ENCODE measurements around the gene ANAPC15. TPM values are rescaled to one million over a fixed set of nuclear protein-coding genes. Genes with fewer than 3 reads are reported as not detected.

The ANAPC15 gene
- total and polyA plus RNA-seq, 9 of the 15 experiments (the other 6 are each of a cell fraction or from before 2014, with no cell fraction given), result 53.0 to 254 (median 75.7) TPM

GRCh38 chr11:72112978-72113808 lies 698 bp upstream of the ANAPC15 start (continued):
- TF ChIP-seq ZNF592 (IDR thresholded peaks at IDR 0.05) (peak; percentile 82), HSF4 (CRISPR knock-in tag; IDR thresholded peaks at IDR 0.05; ENCODE audit: borderline replicate concordance) (no peak), ZNF589 (CRISPR knock-in tag; IDR thresholded peaks at IDR 0.05; ENCODE audit: low read depth) (no peak), NCOA1 (IDR thresholded peaks at IDR 0.05; ENCODE audit: low read depth) (no peak), RAD51 (IDR thresholded peaks at IDR 0.05; ENCODE audit: borderline replicate concordance, low read depth) (0 out of 2 replicates have a peak, but pooled peaks have one; percentile 3), HCFC1 (IDR thresholded peaks at IDR 0.05; ENCODE audit: low read depth, low read length) (no peak), ZNF41 (CRISPR knock-in tag; conservative IDR thresholded peaks at IDR 0.05) (no peak), JUND (IDR thresholded peaks at IDR 0.05; ENCODE audit: borderline replicate concordance, low read depth, low read length) (no peak), JUND (tag; IDR thresholded peaks at IDR 0.05; ENCODE audit: borderline replicate concordance, low read depth, low read length) (no peak), GATAD2B (IDR thresholded peaks at IDR 0.05; ENCODE audit: borderline replicate concordance) (0 out of 2 replicates have a peak, but pooled peaks have one; percentile 23), ATF6 (CRISPR knock-in tag; IDR thresholded peaks at IDR 0.05) (0 out of 2 replicates have a peak, but pooled peaks have one; percentile 20), ZNF717 (CRISPR knock-in tag; IDR thresholded peaks at IDR 0.05) (no peak), SP2 (IDR thresholded peaks at IDR 0.05; ENCODE audit: extremely low read depth, low read depth, low read length, poor library complexity, severe bottlenecking) (no peak), HNRNPL (IDR thresholded peaks at IDR 0.05; ENCODE audit: low read depth, low read length) (no peak), FOXK1 (CRISPR knock-in tag; IDR thresholded peaks at IDR 0.05; ENCODE audit: borderline replicate concordance) (no peak), KLF1 (tag; IDR thresholded peaks at IDR 0.05) (no peak), ARID1B (IDR thresholded peaks at IDR 0.05) (no peak), FOXJ2 (tag; IDR thresholded peaks at IDR 0.05) (0 out of 2 replicates have a peak, but pooled peaks have one; percentile 5), ZNF695 (CRISPR knock-in tag; IDR thresholded peaks at IDR 0.05) (no peak), CREM (IDR thresholded peaks at IDR 0.05; ENCODE audit: low read depth) (no peak), FOSL1 (tag; conservative IDR thresholded peaks at IDR 0.05) (no peak; the same call in 1 of the 2 replicates)
- TF ChIP-seq, protein P1, sequence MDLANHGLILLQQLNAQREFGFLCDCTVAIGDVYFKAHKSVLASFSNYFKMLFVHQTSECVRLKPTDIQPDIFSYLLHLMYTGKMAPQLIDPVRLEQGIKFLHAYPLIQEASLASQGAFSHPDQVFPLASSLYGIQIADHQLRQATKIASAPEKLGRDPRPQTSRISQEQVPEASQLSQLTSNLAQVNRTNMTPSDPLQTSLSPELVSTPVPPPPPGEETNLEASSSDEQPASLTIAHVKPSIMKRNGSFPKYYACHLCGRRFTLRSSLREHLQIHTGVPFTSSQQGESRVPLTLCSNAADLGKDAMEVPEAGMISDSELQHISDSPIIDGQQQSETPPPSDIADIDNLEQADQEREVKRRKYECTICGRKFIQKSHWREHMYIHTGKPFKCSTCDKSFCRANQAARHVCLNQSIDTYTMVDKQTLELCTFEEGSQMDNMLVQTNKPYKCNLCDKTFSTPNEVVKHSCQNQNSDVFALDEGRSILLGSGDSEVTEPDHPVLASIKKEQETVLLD (IDR thresholded peaks at IDR 0.05), result no peak
